Bone marrow (tissue), 2 donors: ENCODE data around the gene ANKZF1.
"Not testable (repeated sequence)": the region's sequence is repeated elsewhere in the genome, so short reads cannot be mapped to it uniquely, and the experiment has no call there.

Experiments
- DNase-seq, 2 donors: peaks; one replicate each; lab custom pipeline; 2025; lab: John Stamatoyannopoulos, UW

ANKZF1 gene

GRCh38 chr2:219229305-219230058 is at the start of gene ANKZF1, which contains the start of gene ATG9A:
ANKZF1 (plus strand) TSS chr2:219229806; CDS start chr2:219230258, 452 bp downstream.
ATG9A (minus strand) TSS chr2:219229636; CDS start chr2:219228024, 1,612 bp downstream.
- DNase-seq, result peak; percentile 82 to 98

- DNase-seq, result no peak
Observed at GRCh38 chr2:219180961-219181360, 48.6 kb upstream of the ANKZF1 start.

GRCh38 chr2:219181531-219181930 is 48.1 kb upstream of the ANKZF1 start:
- no peak for DNase-seq

- no peak for DNase-seq
Observed at GRCh38 chr2:219182331-219183150, 47.1 kb upstream of the ANKZF1 start.

- DNase-seq, result no peak
Observed at GRCh38 chr2:219183151-219183772, 46.3 kb upstream of the ANKZF1 start.

- DNase-seq, result no peak
Observed at GRCh38 chr2:219184121-219184520, 45.5 kb upstream of the ANKZF1 start.

- no peak for DNase-seq
Observed at GRCh38 chr2:219186754-219187456, 42.7 kb upstream of the ANKZF1 start.

GRCh38 chr2:219197388-219197787 is 32.2 kb upstream of the ANKZF1 start:
- DNase-seq, result no peak

GRCh38 chr2:219198974-219199373 is 30.6 kb upstream of the ANKZF1 start:
- DNase-seq, result no peak

- DNase-seq, result no peak
Observed at GRCh38 chr2:219199470-219200211, 30.0 kb upstream of the ANKZF1 start.

GRCh38 chr2:219200502-219201326 is 28.9 kb upstream of the ANKZF1 start:
- DNase-seq, result not testable (repeated sequence)

- DNase-seq, result not testable (repeated sequence)
Observed at GRCh38 chr2:219201331-219201730, 28.3 kb upstream of the ANKZF1 start.

- no peak for DNase-seq
Observed at GRCh38 chr2:219204425-219205164, 25.0 kb upstream of the ANKZF1 start.

GRCh38 chr2:219205165-219205538 is 24.5 kb upstream of the ANKZF1 start:
- DNase-seq, result no peak

- no peak for DNase-seq
Observed at GRCh38 chr2:219205981-219206327, 23.7 kb upstream of the ANKZF1 start.

- peak; percentile 82 to 94 for DNase-seq
Observed at GRCh38 chr2:219206328-219207133, 23.1 kb upstream of the ANKZF1 start, which contains the start of gene ZFAND2B. ZFAND2B (plus strand) TSS chr2:219206782; CDS start chr2:219206988, 206 bp downstream.

- DNase-seq, result no peak
Observed at GRCh38 chr2:219207134-219207883, 22.3 kb upstream of the ANKZF1 start.
